Measurements from ENCODE around the gene SIGLEC14. TPM values are rescaled to one million over a fixed set of nuclear protein-coding genes. Genes with fewer than 3 reads are reported as not detected.

Gene SIGLEC14
- total RNA-seq, 2 donors from 2014 or later: 0.26 to 0.31 TPM

GRCh38 chr19:51602189-51602854 is 44.3 kb downstream of the SIGLEC14 start:
- no peak for TF ChIP-seq CTCF (IDR thresholded peaks at IDR 0.05)
- Histone ChIP-seq H3K27me3 (peaks cover 0 to 5% of the 10 kb centered on the region in 2 donors), H3K9me3 (no peaks in the 10 kb centered on the region), H3K36me3 (no peaks in the 10 kb centered on the region), H3K27ac (no peak overlapping the region), H3K4me1 (no peaks in the 10 kb centered on the region), H3K4me3 (no peak overlapping the region)
- no peak for DNase-seq (ENCODE audit: low spot score)

GRCh38 chr19:51600940-51601580 is 45.6 kb downstream of the SIGLEC14 start:
- no peak for TF ChIP-seq CTCF (IDR thresholded peaks at IDR 0.05)
- DNase-seq (ENCODE audit: low spot score): no peak
- Histone ChIP-seq H3K27me3 (peaks cover 0 to 5% of the 10 kb centered on the region in 2 donors), H3K9me3 (no peaks in the 10 kb centered on the region), H3K27ac (no peak overlapping the region), H3K4me3 (no peak overlapping the region), H3K4me1 (no peaks in the 10 kb centered on the region), H3K36me3 (no peaks in the 10 kb centered on the region)

GRCh38 chr19:51599084-51599483 is 47.5 kb downstream of the SIGLEC14 start:
- H3K27ac ChIP-seq: no peak overlapping the region
- H3K36me3 ChIP-seq: no peaks in the 10 kb centered on the region
- no peaks in the 10 kb centered on the region for H3K9me3 ChIP-seq
- H3K27me3 ChIP-seq: peaks cover 0 to 5% of the 10 kb centered on the region in 2 donors
- no peak for TF ChIP-seq CTCF (IDR thresholded peaks at IDR 0.05)
- no peak overlapping the region for H3K4me3 ChIP-seq
- DNase-seq (ENCODE audit: low spot score): no peak
- H3K4me1 ChIP-seq: peaks cover 0 to 8% of the 10 kb centered on the region in 2 donors

GRCh38 chr19:51598159-51598915 is 48.3 kb downstream of the SIGLEC14 start:
- Histone ChIP-seq H3K9me3 (no peaks in the 10 kb centered on the region), H3K27ac (no peak overlapping the region), H3K4me3 (no peak overlapping the region), H3K36me3 (no peaks in the 10 kb centered on the region), H3K4me1 (peaks cover 0 to 15% of the 10 kb centered on the region in 2 donors), H3K27me3 (peaks cover 0 to 5% of the 10 kb centered on the region in 2 donors)
- no peak for DNase-seq (ENCODE audit: low spot score)
- no peak for TF ChIP-seq CTCF (IDR thresholded peaks at IDR 0.05)

- TF ChIP-seq CTCF (IDR thresholded peaks at IDR 0.05): no peak
- Histone ChIP-seq H3K4me1 (peaks cover 0 to 17% of the 10 kb centered on the region in 2 donors), H3K27me3 (peaks cover 0 to under 1% of the 10 kb centered on the region in 2 donors), H3K36me3 (no peaks in the 10 kb centered on the region), H3K27ac (no peak overlapping the region), H3K4me3 (peak overlapping the region in 1 of 2 donors; percentile 70), H3K9me3 (no peaks in the 10 kb centered on the region)
- no peak for DNase-seq (ENCODE audit: low spot score)
Measured at GRCh38 chr19:51595190-51596175, 51.1 kb downstream of the SIGLEC14 start.

Measured in right atrium auricular region (tissue), 2 donors.